PC-9 (cell line): ENCODE data around the gene SMIM29. TPM values are rescaled to one million over a fixed set of nuclear protein-coding genes. Genes with fewer than 3 reads are reported as not detected.

ENCODE experiments used
- BruUV-seq: library from RNA; stranded (reverse); fragments of 400-500 nt; replicated peaks from 2 replicates; lab custom pipeline; 2021; lab: Mats Ljungman, UMichigan
- CTCF ChIA-PET: fragments of 300-600 bp; sonication (Branson Sonifier 250); formaldehyde crosslinking; loops from one replicate; lab custom pipeline; 2022; ENCODE audit warnings: antibody characterized with exemption; lab: Charles Lee
- POLR2A ChIA-PET: fragments of 300-600 bp; sonication (Branson Sonifier 250); formaldehyde crosslinking; loops from one replicate; lab custom pipeline; 2022; ENCODE audit warnings: antibody characterized with exemption; ENCODE audit not compliant: unreplicated experiment; lab: Charles Lee
- DNase-seq, 2 experiments: peaks; one replicate each; pipeline versions ENCODE4 v3.0.0 to v3.0.0-alpha.2; 2015 to 2022; ENCODE audit warnings: mixed read lengths in 1 of 2
- H2AFZ ChIP-seq: fragments of 200-600 bp; sonication (generic); 2 replicates; pipeline ENCODE4 v1.8.1; 2017; ENCODE audit warnings: antibody characterized with exemption
- H3F3A ChIP-seq: fragments of 200-600 bp; sonication (generic); 2 replicates; pipeline ENCODE4 v1.8.1; 2017; ENCODE audit warnings: antibody characterized with exemption, mild to moderate bottlenecking, low read depth; ENCODE audit not compliant: insufficient read depth
- H3K27ac ChIP-seq: fragments of 200-600 bp; sonication (generic); 2 replicates; pipeline ENCODE4 v1.6.1; 2016; ENCODE audit warnings: mixed run types
- H3K27me3 ChIP-seq: fragments of 200-600 bp; sonication (generic); 2 replicates; pipeline ENCODE4 v1.6.1; 2016; ENCODE audit warnings: low read depth, mixed run types; ENCODE audit not compliant: insufficient read depth
- H3K36me3 ChIP-seq: fragments of 200-600 bp; sonication (generic); 2 replicates; pipeline ENCODE4 v1.6.1; 2016; ENCODE audit warnings: low read depth, mixed run types
- H3K4me1 ChIP-seq: fragments of 200-600 bp; sonication (generic); replicated peaks from 2 replicates; pipeline ENCODE4 v1.6.1; 2016; ENCODE audit warnings: mixed run types; ENCODE audit not compliant: insufficient read depth
- H3K4me2 ChIP-seq: fragments of 200-600 bp; sonication (generic); 2 replicates; pipeline ENCODE4 v1.6.1; 2017; ENCODE audit warnings: mixed run types
- H3K4me3 ChIP-seq: fragments of 200-600 bp; sonication (generic); 2 replicates; pipeline ENCODE4 v1.6.1; 2016; ENCODE audit warnings: mixed run types
- H3K79me2 ChIP-seq: fragments of 200-600 bp; sonication (generic); 2 replicates; pipeline ENCODE4 v1.6.1; 2017; ENCODE audit warnings: low read depth, mixed run types
- H3K9me2 ChIP-seq: fragments of 200-600 bp; sonication (generic); 2 replicates; pipeline ENCODE4 v1.8.1; 2017; ENCODE audit warnings: mild to moderate bottlenecking; ENCODE audit not compliant: insufficient read depth
- H3K9me3 ChIP-seq: fragments of 200-600 bp; sonication (generic); 2 replicates; pipeline ENCODE4 v1.8.1; 2016; ENCODE audit warnings: low read depth; ENCODE audit not compliant: insufficient read depth
- H4K20me1 ChIP-seq: fragments of 200-600 bp; sonication (generic); 2 replicates; pipeline ENCODE4 v1.8.1; 2017; ENCODE audit not compliant: insufficient read depth
- EZH2 ChIP-seq: fragments of 200-600 bp; sonication (generic); IDR thresholded peaks from 2 replicates; pipeline ENCODE4 v1.8.0; 2017; ENCODE audit warnings: antibody characterized with exemption, low read depth
- intact Hi-C: fragments of 100-400 bp; cut with micrococcal nuclease; formaldehyde crosslinking; loops from one replicate; pipeline ENCODE4 v1.10.0; 2022; ENCODE audit not compliant: unreplicated experiment
- total RNA-seq: library from RNA; stranded (reverse); gene quantifications from 2 replicates; pipeline ENCODE4 v1.2.3, GENCODE V29; 2021
- TF ChIP-seq, protein P1 (sequence below): fragments of 200-600 bp; sonication (generic); conservative IDR thresholded peaks from 2 replicates; pipeline ENCODE4 v1.6.1; 2017; ENCODE audit warnings: mixed run types, antibody characterized with exemption, mild to moderate bottlenecking, moderate library complexity

Gene SMIM29
- total RNA-seq, 1 experiment from 2014 or later, result 35.2 TPM

DNA sequence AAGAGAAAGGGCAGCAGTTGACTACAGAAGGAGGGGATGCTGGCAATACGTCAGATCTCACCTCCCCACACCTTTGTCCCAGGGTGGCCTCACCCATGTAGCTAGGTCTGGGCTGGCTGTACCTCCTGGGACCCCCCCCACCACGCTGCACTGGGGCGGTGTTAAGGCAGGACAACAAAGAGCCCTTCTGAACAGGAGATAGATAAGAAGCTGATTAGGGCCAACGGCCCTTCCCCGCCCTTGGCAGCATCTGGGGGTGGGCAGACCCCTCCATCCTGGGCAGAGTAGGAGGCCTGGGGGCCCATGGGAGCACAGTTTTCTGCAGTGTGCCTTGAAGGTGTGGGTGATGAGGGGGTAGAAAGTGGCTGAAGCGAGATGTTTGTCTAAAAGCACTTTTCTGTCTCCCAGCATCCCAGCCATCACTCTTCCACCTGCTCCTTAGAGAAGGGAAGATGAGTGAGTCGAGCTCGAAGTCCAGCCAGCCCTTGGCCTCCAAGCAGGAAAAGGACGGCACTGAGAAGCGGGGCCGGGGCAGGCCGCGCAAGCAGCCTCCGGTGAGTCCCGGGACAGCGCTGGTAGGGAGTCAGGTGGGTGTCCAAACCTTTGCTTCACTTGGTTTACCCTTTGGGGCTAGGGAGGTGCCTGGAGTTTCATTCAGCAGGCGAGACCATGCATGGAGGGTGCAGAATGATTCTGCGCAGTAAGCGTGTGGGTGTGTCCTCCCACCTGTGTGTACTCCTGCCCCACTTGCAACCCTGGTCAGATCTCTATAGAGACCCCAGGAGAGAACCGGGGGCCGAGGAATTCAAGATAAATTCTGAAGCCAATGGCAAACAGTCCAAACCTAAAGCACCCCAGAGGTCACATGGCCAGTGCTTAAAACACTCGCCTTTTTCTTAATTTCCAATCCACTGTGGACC is 8.2 kb downstream of the SMIM29 start:
- Histone ChIP-seq H3K27ac (peak overlapping the region; percentile 83), H3K36me3 (peaks cover 45% of the 10 kb centered on the region), H3K9me3 (no peaks in the 10 kb centered on the region), H3K4me1 (peaks cover 62% of the 10 kb centered on the region), H3K27me3 (no peaks in the 10 kb centered on the region), H2AFZ (no peak overlapping the region), H3K4me3 (peak overlapping the region; percentile 78), H4K20me1 (peaks cover 23% of the 10 kb centered on the region), H3F3A (peaks cover 84% of the 10 kb centered on the region), H3K4me2 (peak overlapping the region; percentile 95), H3K9me2 (no peaks in the 10 kb centered on the region), H3K79me2 (peaks cover 68% of the 10 kb centered on the region)
- BruUV-seq, result no TSS peak
- TF ChIP-seq, protein P1, sequence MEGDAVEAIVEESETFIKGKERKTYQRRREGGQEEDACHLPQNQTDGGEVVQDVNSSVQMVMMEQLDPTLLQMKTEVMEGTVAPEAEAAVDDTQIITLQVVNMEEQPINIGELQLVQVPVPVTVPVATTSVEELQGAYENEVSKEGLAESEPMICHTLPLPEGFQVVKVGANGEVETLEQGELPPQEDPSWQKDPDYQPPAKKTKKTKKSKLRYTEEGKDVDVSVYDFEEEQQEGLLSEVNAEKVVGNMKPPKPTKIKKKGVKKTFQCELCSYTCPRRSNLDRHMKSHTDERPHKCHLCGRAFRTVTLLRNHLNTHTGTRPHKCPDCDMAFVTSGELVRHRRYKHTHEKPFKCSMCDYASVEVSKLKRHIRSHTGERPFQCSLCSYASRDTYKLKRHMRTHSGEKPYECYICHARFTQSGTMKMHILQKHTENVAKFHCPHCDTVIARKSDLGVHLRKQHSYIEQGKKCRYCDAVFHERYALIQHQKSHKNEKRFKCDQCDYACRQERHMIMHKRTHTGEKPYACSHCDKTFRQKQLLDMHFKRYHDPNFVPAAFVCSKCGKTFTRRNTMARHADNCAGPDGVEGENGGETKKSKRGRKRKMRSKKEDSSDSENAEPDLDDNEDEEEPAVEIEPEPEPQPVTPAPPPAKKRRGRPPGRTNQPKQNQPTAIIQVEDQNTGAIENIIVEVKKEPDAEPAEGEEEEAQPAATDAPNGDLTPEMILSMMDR, result no peak
- no peak for TF ChIP-seq EZH2
- ChIA-PET POLR2A (no interaction called here), CTCF (no interaction called here)
- intact Hi-C loops, result loop anchor here (10.0 kb wide), 1 partner anchor 456 kb away; the partner anchor contains the start of gene LEMD2
- no peak for DNase-seq

DNA sequence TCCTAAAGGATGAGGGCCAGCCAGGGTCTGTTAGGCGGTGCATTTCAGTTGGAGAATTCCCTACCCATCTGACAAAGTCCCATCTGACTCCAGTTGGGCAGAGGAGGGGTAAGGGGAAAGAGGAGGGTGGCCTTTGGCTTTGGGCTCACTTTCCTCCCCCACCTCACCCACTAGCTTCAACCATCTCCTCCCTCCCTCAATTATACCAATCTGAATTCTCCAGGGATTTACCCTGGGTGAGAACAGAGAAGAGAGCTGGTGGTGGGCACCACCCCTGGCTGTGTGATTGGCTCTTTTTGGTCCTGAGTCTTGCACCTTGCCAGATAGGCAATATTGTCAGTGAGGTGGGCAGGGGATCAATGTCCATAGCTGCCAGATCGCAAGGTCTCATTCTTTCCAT is 8.9 kb downstream of the SMIM29 start:
- Histone ChIP-seq H4K20me1 (peaks cover 23% of the 10 kb centered on the region), H3K36me3 (peaks cover 45% of the 10 kb centered on the region), H3K27me3 (no peaks in the 10 kb centered on the region), H3K4me1 (peaks cover 59% of the 10 kb centered on the region), H3K79me2 (peaks cover 68% of the 10 kb centered on the region), H3F3A (peaks cover 79% of the 10 kb centered on the region), H3K4me2 (peak overlapping the region; percentile 95), H3K4me3 (peak overlapping the region; percentile 78), H3K9me3 (no peaks in the 10 kb centered on the region), H2AFZ (no peak overlapping the region), H3K9me2 (no peaks in the 10 kb centered on the region), H3K27ac (peak overlapping the region; percentile 83)
- CTCF ChIA-PET, result no interaction called here
- POLR2A ChIA-PET, result no interaction called here
- no peak for DNase-seq
- TF ChIP-seq EZH2, result no peak
- TF ChIP-seq, protein P1, result no peak
- no TSS peak for BruUV-seq
- intact Hi-C loops, result loop anchor here (10.0 kb wide), 1 partner anchor 455 kb away; the partner anchor contains the start of gene LEMD2

DNA sequence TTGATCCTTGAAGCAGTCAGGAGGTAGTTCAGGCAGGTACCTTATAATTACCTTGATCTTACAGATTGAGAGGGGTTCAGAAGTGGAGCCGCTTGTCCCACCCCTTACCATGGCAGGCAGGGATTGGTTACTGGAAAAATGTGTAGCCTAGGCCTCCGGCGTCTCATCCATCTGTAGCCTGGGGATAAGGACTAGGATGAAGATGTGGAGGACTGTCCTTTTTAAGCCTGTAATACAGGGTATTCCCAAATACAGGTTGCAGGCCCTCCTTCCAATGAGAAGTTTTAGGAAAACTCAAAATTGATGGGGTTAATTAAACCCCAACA is 9.3 kb downstream of the SMIM29 start:
- H3K9me3 ChIP-seq, result no peaks in the 10 kb centered on the region
- BruUV-seq, result no TSS peak
- peak overlapping the region; percentile 83 for H3K27ac ChIP-seq
- no peak for DNase-seq
- H3K27me3 ChIP-seq, result no peaks in the 10 kb centered on the region
- peak overlapping the region; percentile 95 for H3K4me2 ChIP-seq
- no peaks in the 10 kb centered on the region for H3K9me2 ChIP-seq
- POLR2A ChIA-PET, result no interaction called here
- CTCF ChIA-PET, result no interaction called here
- TF ChIP-seq EZH2, result no peak
- TF ChIP-seq, protein P1, result no peak
- intact Hi-C loops, result no loop called here
- H4K20me1 ChIP-seq, result peaks cover 23% of the 10 kb centered on the region
- H2AFZ ChIP-seq, result no peak overlapping the region
- H3K36me3 ChIP-seq, result peaks cover 45% of the 10 kb centered on the region
- H3F3A ChIP-seq, result peaks cover 80% of the 10 kb centered on the region
- H3K4me1 ChIP-seq, result peaks cover 59% of the 10 kb centered on the region
- peak overlapping the region; percentile 78 for H3K4me3 ChIP-seq
- H3K79me2 ChIP-seq, result peaks cover 68% of the 10 kb centered on the region
